Mesenchymal stem cell (in vitro differentiated cells and primary cell): ENCODE measurements around the gene SLC9A2.

Experiments
- DNase-seq: peaks from one replicate; pipeline ENCODE4 v3.0.0-alpha.2; 2013
- H2AFZ ChIP-seq: one replicate; pipeline ENCODE4 v1.6.1; 2013; ENCODE audit warnings: low read depth, mild to moderate bottlenecking, control low read depth, inconsistent platforms, low read length, moderate library complexity
- H2AK5ac ChIP-seq: 2 replicates; pipeline ENCODE4 v1.6.1; 2013; ENCODE audit warnings: low read length, moderate library complexity, mild to moderate bottlenecking, inconsistent platforms; ENCODE audit not compliant: severe bottlenecking
- H2BK120ac ChIP-seq: one replicate; pipeline ENCODE4 v1.6.1; 2013; ENCODE audit warnings: low read depth, mild to moderate bottlenecking, inconsistent platforms, low read length, moderate library complexity
- H2BK12ac ChIP-seq, 2 experiments: one replicate each; pipeline ENCODE4 v1.6.1; 2013; ENCODE audit warnings: inconsistent platforms in 2 of 2, low read length in 2 of 2, mild to moderate bottlenecking in 2 of 2, moderate library complexity in 2 of 2, control low read depth in 1 of 2
- H2BK15ac ChIP-seq: one replicate; pipeline ENCODE4 v1.6.1; 2013; ENCODE audit warnings: mild to moderate bottlenecking, low read depth, inconsistent platforms; ENCODE audit not compliant: poor library complexity, severe bottlenecking
- H2BK5ac ChIP-seq: 2 replicates; pipeline ENCODE4 v1.6.1; 2013; ENCODE audit warnings: low read depth, mild to moderate bottlenecking, low read length, control low read depth, inconsistent platforms; ENCODE audit not compliant: poor library complexity, severe bottlenecking
- H3K14ac ChIP-seq, 2 experiments: one replicate each; pipeline ENCODE4 v1.6.1; 2013; ENCODE audit warnings: inconsistent platforms in 2 of 2, low read length in 2 of 2, control low read depth in 1 of 2, mild to moderate bottlenecking in 1 of 2, moderate library complexity in 1 of 2
- H3K18ac ChIP-seq, 2 experiments: one replicate each; pipeline ENCODE4 v1.6.1; 2013; ENCODE audit warnings: inconsistent platforms in 2 of 2, low read length in 2 of 2, control low read depth in 1 of 2, low read depth in 1 of 2, mild to moderate bottlenecking in 1 of 2
- H3K23ac ChIP-seq, 2 experiments: one replicate each; pipeline ENCODE4 v1.6.1; 2013; ENCODE audit warnings: inconsistent platforms in 2 of 2, low read length in 2 of 2, mild to moderate bottlenecking in 2 of 2, moderate library complexity in 2 of 2, control low read depth in 1 of 2
- H3K27ac ChIP-seq: 2 replicates; pipeline ENCODE4 v1.5.1; 2013; ENCODE audit warnings: mild to moderate bottlenecking, moderate library complexity, low read length, control low read depth, inconsistent platforms; ENCODE audit not compliant: poor library complexity, severe bottlenecking
- H3K27me3 ChIP-seq, 2 experiments: 2 replicates each; pipeline versions ENCODE4 v1.6.1 to v1.7.0; 2013; ENCODE audit warnings: low read length in 2 of 2, mild to moderate bottlenecking in 2 of 2, moderate library complexity in 2 of 2, control low read depth in 1 of 2, inconsistent platforms in 1 of 2; ENCODE audit not compliant: control insufficient read depth in 1 of 2, insufficient read depth in 1 of 2
- H3K36me3 ChIP-seq, 2 experiments: 2 replicates each; pipeline versions ENCODE4 v1.6.1 to v1.7.0; 2013; ENCODE audit warnings: low read length in 2 of 2, control low read depth in 1 of 2, inconsistent platforms in 1 of 2, low read depth in 1 of 2, mild to moderate bottlenecking in 1 of 2; ENCODE audit not compliant: insufficient read depth in 2 of 2, control insufficient read depth in 1 of 2
- H3K4ac ChIP-seq, 2 experiments: one replicate each; pipeline ENCODE4 v1.6.1; 2013; ENCODE audit warnings: inconsistent platforms in 2 of 2, low read length in 2 of 2, mild to moderate bottlenecking in 2 of 2, moderate library complexity in 2 of 2, control low read depth in 1 of 2, low read depth in 1 of 2
- H3K4me1 ChIP-seq: 2 replicates; pipeline ENCODE4 v1.6.1; 2013; ENCODE audit warnings: low read depth, low read length, control low read depth; ENCODE audit not compliant: control insufficient read depth, insufficient read depth
- H3K4me2 ChIP-seq: 2 replicates; pipeline ENCODE4 v1.6.1; 2013; ENCODE audit warnings: low read length, mild to moderate bottlenecking, inconsistent platforms; ENCODE audit not compliant: poor library complexity, severe bottlenecking
- H3K4me3 ChIP-seq, 2 experiments: 2 replicates each; pipeline versions ENCODE4 v1.5.1 to v1.7.0; 2013; ENCODE audit warnings: low read length in 2 of 2, mild to moderate bottlenecking in 2 of 2, control low read depth in 1 of 2, low read depth in 1 of 2; ENCODE audit not compliant: insufficient read depth in 1 of 2
- H3K79me1 ChIP-seq: replicated peaks from 2 replicates; pipeline ENCODE4 v1.6.1; 2013; ENCODE audit warnings: mild to moderate bottlenecking, control low read depth, low read length, inconsistent platforms; ENCODE audit not compliant: poor library complexity, severe bottlenecking
- H3K9ac ChIP-seq: 2 replicates; pipeline ENCODE4 v1.7.0; 2013; ENCODE audit warnings: mild to moderate bottlenecking, low read length, moderate library complexity
- H3K9me3 ChIP-seq: 2 replicates; pipeline ENCODE4 v1.7.0; 2013; ENCODE audit warnings: mild to moderate bottlenecking, low read length; ENCODE audit not compliant: control insufficient read depth
- H4K8ac ChIP-seq: one replicate; pipeline ENCODE4 v1.6.1; 2013; ENCODE audit warnings: inconsistent platforms, mild to moderate bottlenecking, low read length, moderate library complexity
- H4K91ac ChIP-seq: one replicate; pipeline ENCODE4 v1.6.1; 2013; ENCODE audit warnings: mild to moderate bottlenecking, low read length, inconsistent platforms
- WGBS: methylation state at CpG from one replicate; pipeline ENCODE4 v1.1.7; 2013; ENCODE audit warnings: mixed read lengths; 5-methylcytosine and 5-hydroxymethylcytosine counted together

The SLC9A2 gene

GRCh38 chr2:102620332-102620731 is 979 bp downstream of the SLC9A2 start:
- no peak overlapping the region for H3K4me2 ChIP-seq
- H2AK5ac ChIP-seq: no peak overlapping the region
- no peak overlapping the region for H4K91ac ChIP-seq
- 71% methylated on average over 11 of the region's 11 CpGs for WGBS
- H4K8ac ChIP-seq: no peak overlapping the region
- no peak overlapping the region for H3K4ac ChIP-seq
- no peak overlapping the region for H3K14ac ChIP-seq
- no peaks in the 10 kb centered on the region for H3K9me3 ChIP-seq
- H2BK120ac ChIP-seq: no peak overlapping the region
- no peak overlapping the region for H2BK15ac ChIP-seq
- no peak overlapping the region for H2AFZ ChIP-seq
- no peak overlapping the region for H2BK5ac ChIP-seq
- no peaks in the 10 kb centered on the region for H3K79me1 ChIP-seq
- no peak overlapping the region for H2BK12ac ChIP-seq
- no peak overlapping the region for H3K18ac ChIP-seq
- H3K23ac ChIP-seq: no peak overlapping the region
- H3K36me3 ChIP-seq: peaks cover 0 to 4% of the 10 kb centered on the region in 2 experiments
- no peak overlapping the region for H3K9ac ChIP-seq
- no peak overlapping the region for H3K27ac ChIP-seq
- DNase-seq: no peak
- H3K4me1 ChIP-seq: peaks cover 15% of the 10 kb centered on the region
- H3K27me3 ChIP-seq: peaks cover 62 to 73% of the 10 kb centered on the region in 2 experiments
- no peak overlapping the region for H3K4me3 ChIP-seq

DNA sequence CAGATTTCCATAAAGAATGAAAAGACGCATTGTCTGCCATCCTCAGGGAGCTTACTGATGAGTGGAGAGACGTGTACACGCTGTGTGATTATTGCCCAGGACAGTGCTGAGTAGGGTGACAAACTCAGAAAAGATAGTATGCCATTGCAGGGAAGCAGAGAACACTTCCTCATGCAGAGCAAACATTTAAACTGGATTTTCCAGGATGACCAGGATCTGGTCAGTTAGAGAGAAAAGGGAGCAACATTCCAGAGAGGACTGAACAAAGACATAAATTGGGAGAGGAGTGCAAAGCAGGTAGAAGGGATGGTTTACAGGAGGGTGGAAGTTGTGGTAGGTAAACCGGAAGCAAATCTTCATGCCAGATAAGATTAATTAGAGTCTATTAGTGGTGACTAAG is 2.3 kb downstream of the SLC9A2 start:
- H3K27me3 ChIP-seq: peaks cover 57 to 66% of the 10 kb centered on the region in 2 experiments
- H2BK15ac ChIP-seq: no peak overlapping the region
- H2AK5ac ChIP-seq: no peak overlapping the region
- H2BK5ac ChIP-seq: no peak overlapping the region
- no peak overlapping the region for H3K14ac ChIP-seq
- H3K36me3 ChIP-seq: peaks cover 0 to 4% of the 10 kb centered on the region in 2 experiments
- no peak overlapping the region for H3K27ac ChIP-seq
- no peak overlapping the region for H3K23ac ChIP-seq
- no peak overlapping the region for H4K8ac ChIP-seq
- H3K4me1 ChIP-seq: peaks cover 15% of the 10 kb centered on the region
- DNase-seq: no peak
- no peak overlapping the region for H4K91ac ChIP-seq
- H3K4me2 ChIP-seq: no peak overlapping the region
- H3K4ac ChIP-seq: no peak overlapping the region
- H3K9me3 ChIP-seq: no peaks in the 10 kb centered on the region
- H2BK12ac ChIP-seq: no peak overlapping the region
- H2BK120ac ChIP-seq: no peak overlapping the region
- WGBS: 41% methylated on average over 3 of the region's 4 CpGs
- no peak overlapping the region for H2AFZ ChIP-seq
- no peaks in the 10 kb centered on the region for H3K79me1 ChIP-seq
- no peak overlapping the region for H3K4me3 ChIP-seq
- no peak overlapping the region for H3K9ac ChIP-seq
- H3K18ac ChIP-seq: no peak overlapping the region

DNA sequence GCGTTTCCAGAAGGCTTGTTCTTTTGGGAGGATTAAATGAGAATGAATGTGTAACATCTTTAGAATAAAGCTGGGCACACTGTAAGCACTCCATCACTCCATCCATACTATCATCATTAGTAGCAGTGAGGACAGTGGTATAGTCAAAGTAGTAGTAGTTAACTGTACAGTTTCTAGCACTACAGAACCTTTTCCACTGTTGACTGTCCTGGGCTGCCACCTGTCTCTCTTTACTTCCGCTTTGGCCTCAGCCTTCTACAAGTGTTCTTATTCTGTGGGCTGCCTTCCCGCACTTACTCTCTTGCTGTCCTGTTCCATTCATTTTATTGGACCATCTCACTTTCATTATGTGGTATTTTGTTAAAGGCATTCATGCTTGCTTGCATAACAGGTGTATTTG is 3.3 kb downstream of the SLC9A2 start:
- no peak overlapping the region for H2AFZ ChIP-seq
- H3K18ac ChIP-seq: no peak overlapping the region
- WGBS: 100% methylated on average over 1 of the region's 3 CpGs
- no peak overlapping the region for H3K4me2 ChIP-seq
- no peak overlapping the region for H3K4ac ChIP-seq
- H3K4me1 ChIP-seq: peaks cover 15% of the 10 kb centered on the region
- H2BK5ac ChIP-seq: no peak overlapping the region
- no peak overlapping the region for H3K4me3 ChIP-seq
- H3K9ac ChIP-seq: no peak overlapping the region
- no peak overlapping the region for H2BK120ac ChIP-seq
- H2BK15ac ChIP-seq: no peak overlapping the region
- H2BK12ac ChIP-seq: no peak overlapping the region
- H2AK5ac ChIP-seq: no peak overlapping the region
- H3K23ac ChIP-seq: no peak overlapping the region
- no peak for DNase-seq
- peaks cover 51 to 57% of the 10 kb centered on the region in 2 experiments for H3K27me3 ChIP-seq
- H4K91ac ChIP-seq: no peak overlapping the region
- H3K36me3 ChIP-seq: peaks cover 0 to 4% of the 10 kb centered on the region in 2 experiments
- H3K14ac ChIP-seq: no peak overlapping the region
- H4K8ac ChIP-seq: no peak overlapping the region
- H3K79me1 ChIP-seq: no peaks in the 10 kb centered on the region
- no peak overlapping the region for H3K27ac ChIP-seq
- H3K9me3 ChIP-seq: no peaks in the 10 kb centered on the region

DNA sequence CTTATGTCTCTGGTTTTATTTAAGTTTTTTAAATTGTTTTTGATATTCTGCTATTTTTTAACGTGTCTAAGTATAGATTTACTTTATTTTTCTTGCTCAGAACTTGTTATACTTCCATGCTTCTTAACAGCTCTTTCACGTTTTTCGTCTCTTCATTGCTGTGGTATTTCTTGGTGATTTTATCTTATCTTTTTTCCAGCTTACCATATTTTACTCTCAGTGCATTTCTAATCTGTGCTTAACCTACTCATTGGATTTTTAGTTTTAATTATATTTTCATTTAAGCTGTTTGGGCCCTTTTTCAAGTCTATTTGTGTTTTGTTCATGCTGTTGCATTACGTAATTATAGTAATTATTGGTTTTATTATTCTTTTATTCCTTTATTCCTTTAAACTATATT is 11.1 kb downstream of the SLC9A2 start:
- Histone ChIP-seq H3K18ac (no peak overlapping the region), H3K4me3 (no peak overlapping the region), H4K8ac (no peak overlapping the region), H3K27ac (no peak overlapping the region), H3K79me1 (no peaks in the 10 kb centered on the region), H3K4me2 (no peak overlapping the region), H3K23ac (no peak overlapping the region), H2BK5ac (no peak overlapping the region), H2AK5ac (no peak overlapping the region), H3K27me3 (no peaks in the 10 kb centered on the region), H3K9me3 (no peaks in the 10 kb centered on the region), H3K4me1 (no peaks in the 10 kb centered on the region), H2BK120ac (no peak overlapping the region), H2BK12ac (no peak overlapping the region), H2AFZ (no peak overlapping the region), H3K9ac (no peak overlapping the region), H4K91ac (no peak overlapping the region), H3K14ac (no peak overlapping the region), H3K4ac (no peak overlapping the region), H3K36me3 (no peaks in the 10 kb centered on the region), H2BK15ac (no peak overlapping the region)
- no CpG with 5 or more reads among the region's 4 CpGs for WGBS
- DNase-seq: no peak
